GM12891 (cell line): Measurements from ENCODE around the gene DUSP8.
A peak's percentile ranks its signal among the peaks of the same experiment; 100 is the strongest.

ENCODE experiments used
- DNase-seq: peaks from one replicate; pipeline ENCODE4 v3.0.0; 2011; ENCODE audit warnings: low spot score; ENCODE audit not compliant: insufficient read length
- FAIRE-seq: peaks from 2 replicates; lab custom pipeline; 2011; peaks lifted over from hg19 to GRCh38; lab: Jason Lieb, UNC
- PAX5 ChIP-seq: IDR thresholded peaks from 2 replicates; pipeline ENCODE4 v1.6.1; 2011; ENCODE audit warnings: low read length, moderate library complexity, mild to moderate bottlenecking; ENCODE audit not compliant: insufficient read depth, severe bottlenecking
- POLR2A ChIP-seq: IDR thresholded peaks from 2 replicates; pipeline ENCODE4 v1.6.1; 2011; ENCODE audit warnings: low read depth, low read length, control low read depth
- POLR2AphosphoS5 ChIP-seq: IDR thresholded peaks from 2 replicates; pipeline ENCODE4 v1.6.1; 2011; ENCODE audit warnings: low read depth, low read length, control low read depth
- POU2F2 ChIP-seq: IDR thresholded peaks from 2 replicates; pipeline ENCODE4 v1.6.1; 2011; ENCODE audit warnings: low read depth, mild to moderate bottlenecking, control low read depth, low read length, moderate library complexity
- SPI1 ChIP-seq: IDR thresholded peaks from 2 replicates; pipeline ENCODE4 v1.6.1; 2011; ENCODE audit warnings: low read depth, low read length, control low read depth
- TAF1 ChIP-seq: IDR thresholded peaks from 2 replicates; pipeline ENCODE4 v1.6.1; 2011; ENCODE audit warnings: low read depth, low read length, control low read depth

Gene DUSP8

GRCh38 chr11:1553808-1554594 is 18.1 kb downstream of the DUSP8 start:
- no peak for FAIRE-seq
- no peak for TF ChIP-seq POLR2AphosphoS5
- DNase-seq = no peak

DNA sequence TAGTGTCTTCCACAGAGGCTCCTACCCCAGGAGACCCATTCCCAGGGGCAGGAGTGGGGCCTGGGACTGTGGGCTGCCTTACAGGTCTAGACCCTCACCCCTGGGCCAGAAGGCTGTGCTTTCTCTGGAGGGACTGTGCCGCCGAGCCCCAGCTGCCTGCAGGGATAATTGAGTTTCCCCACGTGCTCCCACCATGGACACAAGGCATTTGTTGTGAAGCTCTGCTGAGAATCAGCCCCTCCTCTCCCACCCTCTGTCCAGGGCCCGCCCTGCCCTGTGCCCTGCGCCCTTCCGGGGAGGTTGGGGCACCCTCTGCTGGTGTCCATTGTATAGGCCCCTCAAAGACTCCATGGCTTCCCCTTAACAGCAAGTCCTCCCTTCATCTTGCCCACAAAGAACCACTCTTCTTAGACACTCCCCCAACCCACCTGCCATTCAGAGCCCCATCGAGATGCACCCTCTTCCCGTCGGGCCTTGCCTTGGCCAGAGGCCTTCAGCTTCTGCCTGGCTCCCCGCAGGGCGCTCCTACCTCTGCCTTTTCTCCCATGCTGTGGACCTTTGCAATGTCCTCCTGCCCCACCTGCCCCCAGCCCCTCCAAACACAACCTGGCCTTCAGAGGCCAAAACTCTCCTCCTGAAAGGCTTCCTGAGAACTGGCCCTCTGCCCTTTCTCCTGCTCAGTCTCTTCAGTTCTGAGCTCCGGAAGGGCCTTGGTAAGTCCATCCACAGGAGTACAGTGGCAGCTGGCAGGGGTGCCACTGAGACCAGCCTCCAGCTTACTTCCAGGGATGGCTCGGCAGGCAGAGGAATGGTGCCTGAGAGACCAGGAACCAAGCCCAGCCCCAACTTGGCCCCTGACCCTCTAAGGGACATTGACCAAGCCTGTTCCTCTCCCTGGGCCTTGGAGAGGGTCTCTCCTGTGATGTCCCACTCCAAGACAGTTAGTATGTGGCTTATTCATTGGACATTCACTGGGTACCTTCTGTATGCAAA is 22.4 kb downstream of the DUSP8 start:
- TF ChIP-seq POU2F2 (no peak), SPI1 (no peak), TAF1 (no peak), POLR2AphosphoS5 (no peak), PAX5 (no peak)
- FAIRE-seq (no peak), DNase-seq (no peak)

GRCh38 chr11:1548221-1549070 is 23.6 kb downstream of the DUSP8 start:
- FAIRE-seq (no peak), DNase-seq (no peak)
- TF ChIP-seq POLR2AphosphoS5 (no peak), TAF1 (no peak), SPI1 (no peak), POU2F2 (no peak), PAX5 (no peak), POLR2A (no peak)

DNA sequence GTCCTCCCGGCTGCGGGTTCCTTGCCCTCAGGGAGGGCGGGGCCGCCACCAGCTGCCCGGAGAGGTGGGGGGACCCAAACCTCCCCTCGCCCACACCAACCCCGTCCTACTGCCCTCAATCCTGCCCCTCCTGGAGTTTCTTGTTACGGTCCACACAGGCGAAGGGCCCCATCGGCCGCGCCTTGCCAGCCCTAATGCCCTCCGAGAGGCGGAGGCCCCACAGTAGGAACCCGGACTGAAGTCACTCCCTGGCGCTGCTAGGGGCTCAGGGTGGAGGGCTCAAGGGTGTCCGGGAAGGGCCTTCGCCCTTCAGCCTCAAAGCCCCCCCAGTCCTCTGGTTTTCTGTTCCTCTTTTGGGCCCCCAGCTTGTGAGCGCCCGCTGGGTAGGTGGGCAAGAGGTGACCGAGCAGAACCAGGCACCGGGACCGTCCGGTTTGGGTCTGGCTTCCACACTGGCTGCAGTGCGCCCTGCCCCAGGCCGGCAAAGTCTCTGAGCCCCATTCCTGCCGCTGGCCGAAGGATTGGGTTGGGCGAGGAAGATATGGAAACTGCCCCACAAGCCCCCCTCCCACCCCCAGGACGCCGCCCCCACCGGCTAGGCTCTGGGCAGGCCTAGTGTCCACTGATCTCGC is 24.5 kb downstream of the DUSP8 start:
- FAIRE-seq (no peak), DNase-seq (no peak)
- TF ChIP-seq TAF1 = no peak
- TF ChIP-seq POLR2AphosphoS5 = no peak
- TF ChIP-seq SPI1 = no peak
- TF ChIP-seq POLR2A = no peak
- no peak for TF ChIP-seq POU2F2
- TF ChIP-seq PAX5 = no peak

- no peak for TF ChIP-seq POU2F2
- FAIRE-seq = peak; percentile 48
- DNase-seq = peak; percentile 88
These were observed 25.3 kb downstream of the DUSP8 start for GRCh38 chr11:1546536-1547466.

DNA sequence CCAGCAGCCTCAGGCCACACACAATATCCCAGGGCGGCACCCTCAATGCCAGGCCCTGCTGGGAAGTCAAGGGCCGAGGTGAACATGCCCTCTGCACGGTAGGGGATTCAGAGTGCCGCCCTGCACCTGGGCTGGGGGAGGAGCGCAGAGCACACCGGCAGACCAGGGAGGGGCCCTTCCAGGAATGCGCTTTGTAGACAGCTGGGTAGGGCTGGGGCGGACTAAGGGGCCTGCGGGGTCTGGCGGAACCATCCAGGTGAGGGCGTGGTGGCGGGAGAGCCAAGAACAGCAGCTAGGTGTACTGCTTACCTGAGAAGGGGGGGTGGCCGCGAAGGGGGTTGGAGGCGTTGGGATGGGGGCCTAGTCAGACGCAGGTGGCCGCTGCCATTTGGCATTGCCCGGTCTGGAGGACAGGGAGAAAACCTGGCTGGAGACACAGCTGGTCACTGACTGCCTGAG is 26.0 kb downstream of the DUSP8 start:
- TF ChIP-seq POU2F2 = no peak
- TF ChIP-seq TAF1 = no peak
- TF ChIP-seq SPI1 = no peak
- no peak for TF ChIP-seq PAX5
- TF ChIP-seq POLR2A = no peak
- TF ChIP-seq POLR2AphosphoS5 = no peak
- no peak for DNase-seq

DNA sequence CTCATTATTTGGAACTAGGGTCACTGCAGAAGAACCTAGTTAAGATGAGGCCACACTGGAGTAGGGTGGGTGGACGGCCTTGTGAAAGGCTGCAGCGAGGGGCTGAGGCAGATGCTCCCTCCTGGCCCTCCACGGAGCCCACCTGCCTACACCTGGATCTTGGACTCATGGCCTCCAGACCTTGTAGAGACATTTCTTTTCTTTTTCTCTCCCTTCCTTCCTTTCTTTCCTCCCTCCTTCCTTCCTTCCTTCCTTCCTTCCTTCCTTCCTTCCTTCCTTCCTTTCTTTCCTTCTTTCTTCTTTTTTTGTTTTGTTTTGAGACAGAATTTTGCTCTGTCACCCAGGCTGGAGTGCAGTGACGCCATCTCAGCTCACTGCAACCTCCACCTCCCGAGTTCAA is 26.6 kb downstream of the DUSP8 start:
- no peak for TF ChIP-seq POLR2AphosphoS5
- no peak for TF ChIP-seq POU2F2
- no peak for TF ChIP-seq PAX5
- no peak for TF ChIP-seq POLR2A
- no peak for TF ChIP-seq TAF1
- TF ChIP-seq SPI1 = no peak
- DNase-seq (no peak), FAIRE-seq (no peak)

More for the DNA sequence above, 26.0 kb downstream of the DUSP8 start:
- FAIRE-seq = no peak

- FAIRE-seq (no peak), DNase-seq (no peak)
- TF ChIP-seq POU2F2 = no peak
- TF ChIP-seq PAX5 = no peak
- TF ChIP-seq POLR2A = no peak
- no peak for TF ChIP-seq TAF1
- TF ChIP-seq POLR2AphosphoS5 = no peak
- no peak for TF ChIP-seq SPI1
These were observed 27.5 kb downstream of the DUSP8 start for GRCh38 chr11:1544536-1544935.
